ENCODE data around the gene SEMA3C.

The SEMA3C gene

DNA sequence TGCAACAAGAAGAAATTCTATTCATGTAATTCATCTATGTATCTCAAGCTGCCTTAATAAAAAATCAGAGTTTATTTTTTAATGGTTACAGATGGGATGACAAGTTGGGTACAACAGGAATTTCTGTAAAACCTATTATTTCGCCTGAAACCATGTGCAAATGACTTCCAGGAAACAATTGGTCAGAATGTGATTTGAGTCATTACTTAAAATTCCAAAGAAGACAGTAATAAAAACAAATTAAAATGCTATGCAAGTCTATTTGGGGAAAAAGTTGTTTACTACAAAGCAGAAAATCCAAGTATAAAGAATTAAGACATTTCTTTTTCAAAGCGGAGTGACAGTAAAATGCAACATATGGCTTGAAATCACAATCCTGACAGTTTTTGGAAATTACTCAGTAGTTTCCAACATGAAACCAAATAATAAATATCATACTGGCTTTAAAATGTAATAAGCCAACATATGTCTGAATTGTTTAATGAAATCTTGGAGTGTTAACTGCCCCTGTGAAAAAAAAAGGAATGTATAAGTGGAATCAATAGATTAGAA lies 41.5 kb upstream of the SEMA3C start:
- H2AK5ac ChIP-seq (ENCODE audit: low read depth, low read length), result no peak overlapping the region
- no peak overlapping the region for H2AFZ ChIP-seq (ENCODE audit: low read length)
- no peak overlapping the region for H3K4ac ChIP-seq (ENCODE audit: low read length)
- no peak overlapping the region for H2BK15ac ChIP-seq (ENCODE audit: low read length)
- H3K18ac ChIP-seq (ENCODE audit: low read length), result no peak overlapping the region
- no peak overlapping the region for H3K27ac ChIP-seq (replicated peaks; ENCODE audit: low read length)
- H2BK12ac ChIP-seq (ENCODE audit: low read length), result no peak overlapping the region
- no peak overlapping the region for H4K8ac ChIP-seq (ENCODE audit: low read depth, low read length)
- H3K9ac ChIP-seq (ENCODE audit: low read depth, low read length, poor library complexity), result no peak overlapping the region
- H2BK120ac ChIP-seq (ENCODE audit: low read depth, low read length), result no peak overlapping the region
- WGBS, 2 donors (ENCODE audit: extremely low coverage in 2 of 2, insufficient read length in 2 of 2, insufficient replicate concordance in 1 of 2), result no CpG with 5 or more reads among the region's 2 CpGs
- H3K23ac ChIP-seq (ENCODE audit: low read depth, low read length, poor library complexity), result no peak overlapping the region
- no peaks in the 10 kb centered on the region for H3K79me1 ChIP-seq (ENCODE audit: low read depth, low read length)
- no peak overlapping the region for H3K4me2 ChIP-seq (ENCODE audit: insufficient read depth, low read length, poor library complexity, severe bottlenecking)
- no peaks in the 10 kb centered on the region for H3K4me1 ChIP-seq (ENCODE audit: control insufficient read depth in 2 of 2, insufficient read depth in 1 of 2, low read depth in 1 of 2, low read length in 2 of 2)
- no peak overlapping the region for H3K14ac ChIP-seq (ENCODE audit: low read length)
- H2BK5ac ChIP-seq (ENCODE audit: low read length), result no peak overlapping the region
- no peaks in the 10 kb centered on the region for H3K27me3 ChIP-seq (ENCODE audit: control insufficient read depth in 3 of 3, insufficient read depth in 3 of 3, low read depth in 1 of 3, low read length in 3 of 3)
- DNase-seq (ENCODE audit: low spot score), result no peak
- H3K4me3 ChIP-seq (ENCODE audit: low read length in 2 of 2), result no peak overlapping the region
- no peaks in the 10 kb centered on the region for H3K36me3 ChIP-seq (replicated peaks in 1 of 2; ENCODE audit: control insufficient read depth in 2 of 2, insufficient read depth in 2 of 2, low read length in 2 of 2)
- H4K91ac ChIP-seq (ENCODE audit: low read depth, low read length, poor library complexity), result no peak overlapping the region
- no peaks in the 10 kb centered on the region for H3K9me3 ChIP-seq (replicated peaks in 1 of 2; ENCODE audit: control insufficient read depth in 2 of 2, insufficient read depth in 1 of 2, low read depth in 1 of 2, low read length in 2 of 2)

DNA sequence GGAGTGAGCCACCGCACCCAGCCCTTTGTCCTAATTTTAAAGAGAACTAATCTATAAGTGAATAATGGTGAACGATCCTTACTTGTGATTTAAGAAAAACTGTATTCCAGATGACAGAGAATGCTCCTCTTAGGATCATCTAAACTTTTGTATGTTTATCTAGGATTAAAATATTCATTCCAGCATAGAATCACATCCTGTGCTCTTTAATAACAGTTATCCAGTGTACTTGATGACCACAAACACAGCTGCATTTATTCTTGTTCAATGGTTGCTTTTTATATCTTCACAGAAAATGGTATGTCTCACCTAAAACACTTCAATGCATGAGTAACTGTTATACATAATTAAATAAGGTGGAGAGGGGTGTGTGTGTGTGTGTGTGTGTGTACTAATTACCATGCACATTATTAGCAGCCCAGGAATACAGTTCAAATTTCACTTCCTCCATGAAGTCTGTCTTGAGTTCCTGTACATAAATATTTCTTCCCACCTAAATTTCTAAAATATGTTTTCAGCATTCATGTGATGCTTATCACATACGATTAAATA lies 38.5 kb upstream of the SEMA3C start:
- H3K27me3 ChIP-seq (ENCODE audit: control insufficient read depth in 3 of 3, insufficient read depth in 3 of 3, low read depth in 1 of 3, low read length in 3 of 3), result no peaks in the 10 kb centered on the region
- no peak overlapping the region for H2AK5ac ChIP-seq (ENCODE audit: low read depth, low read length)
- no peak overlapping the region for H2BK12ac ChIP-seq (ENCODE audit: low read length)
- H3K4ac ChIP-seq (ENCODE audit: low read length), result no peak overlapping the region
- H3K36me3 ChIP-seq (replicated peaks in 1 of 2; ENCODE audit: control insufficient read depth in 2 of 2, insufficient read depth in 2 of 2, low read length in 2 of 2), result no peaks in the 10 kb centered on the region
- H3K79me1 ChIP-seq (ENCODE audit: low read depth, low read length), result no peaks in the 10 kb centered on the region
- no peak overlapping the region for H2BK120ac ChIP-seq (ENCODE audit: low read depth, low read length)
- H4K91ac ChIP-seq (ENCODE audit: low read depth, low read length, poor library complexity), result no peak overlapping the region
- H3K4me3 ChIP-seq (ENCODE audit: low read length in 2 of 2), result no peak overlapping the region
- no peak overlapping the region for H3K23ac ChIP-seq (ENCODE audit: low read depth, low read length, poor library complexity)
- H3K27ac ChIP-seq (replicated peaks; ENCODE audit: low read length), result no peak overlapping the region
- H2AFZ ChIP-seq (ENCODE audit: low read length), result no peak overlapping the region
- H3K9ac ChIP-seq (ENCODE audit: low read depth, low read length, poor library complexity), result no peak overlapping the region
- H2BK15ac ChIP-seq (ENCODE audit: low read length), result no peak overlapping the region
- no peak overlapping the region for H3K14ac ChIP-seq (ENCODE audit: low read length)
- no peaks in the 10 kb centered on the region for H3K4me1 ChIP-seq (ENCODE audit: control insufficient read depth in 2 of 2, insufficient read depth in 1 of 2, low read depth in 1 of 2, low read length in 2 of 2)
- no peaks in the 10 kb centered on the region for H3K9me3 ChIP-seq (replicated peaks in 1 of 2; ENCODE audit: control insufficient read depth in 2 of 2, insufficient read depth in 1 of 2, low read depth in 1 of 2, low read length in 2 of 2)
- no peak overlapping the region for H3K4me2 ChIP-seq (ENCODE audit: insufficient read depth, low read length, poor library complexity, severe bottlenecking)
- DNase-seq (ENCODE audit: low spot score), result no peak
- no CpG with 5 or more reads among the region's 3 CpGs for WGBS, 2 donors (ENCODE audit: extremely low coverage in 2 of 2, insufficient read length in 2 of 2, insufficient replicate concordance in 1 of 2)
- H3K18ac ChIP-seq (ENCODE audit: low read length), result no peak overlapping the region
- no peak overlapping the region for H2BK5ac ChIP-seq (ENCODE audit: low read length)
- H4K8ac ChIP-seq (ENCODE audit: low read depth, low read length), result no peak overlapping the region

DNA sequence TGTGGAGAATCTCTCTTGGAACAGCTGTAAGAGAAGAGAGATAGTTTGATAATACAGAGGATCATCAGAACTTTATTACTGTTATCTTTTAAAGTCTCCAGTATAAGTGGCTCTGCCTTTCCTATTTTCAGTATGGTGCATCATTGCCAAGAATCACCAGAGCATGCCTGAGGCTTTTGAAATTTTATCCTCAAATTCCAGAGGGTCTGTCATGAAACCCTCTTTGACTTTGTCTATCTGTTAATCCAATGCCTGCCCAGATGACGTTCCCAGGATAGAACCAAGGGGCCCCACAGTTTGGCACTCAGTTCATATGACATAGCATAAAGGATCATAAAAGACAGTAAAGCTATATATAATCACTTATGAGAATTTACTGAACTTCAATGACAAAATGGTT lies 35.3 kb upstream of the SEMA3C start:
- H3K4me3 ChIP-seq (ENCODE audit: low read length in 2 of 2), result no peak overlapping the region
- H2BK12ac ChIP-seq (ENCODE audit: low read length), result no peak overlapping the region
- no peaks in the 10 kb centered on the region for H3K27me3 ChIP-seq (ENCODE audit: control insufficient read depth in 3 of 3, insufficient read depth in 3 of 3, low read depth in 1 of 3, low read length in 3 of 3)
- no peak for DNase-seq (ENCODE audit: low spot score)
- no CpG with 5 or more reads among the region's 1 CpG for WGBS, 2 donors (ENCODE audit: extremely low coverage in 2 of 2, insufficient read length in 2 of 2, insufficient replicate concordance in 1 of 2)
- H2BK5ac ChIP-seq (ENCODE audit: low read length), result no peak overlapping the region
- no peak overlapping the region for H4K8ac ChIP-seq (ENCODE audit: low read depth, low read length)
- H3K79me1 ChIP-seq (ENCODE audit: low read depth, low read length), result no peaks in the 10 kb centered on the region
- no peak overlapping the region for H2BK15ac ChIP-seq (ENCODE audit: low read length)
- H3K9me3 ChIP-seq (replicated peaks in 1 of 2; ENCODE audit: control insufficient read depth in 2 of 2, insufficient read depth in 1 of 2, low read depth in 1 of 2, low read length in 2 of 2), result no peaks in the 10 kb centered on the region
- no peak overlapping the region for H3K4me2 ChIP-seq (ENCODE audit: insufficient read depth, low read length, poor library complexity, severe bottlenecking)
- no peaks in the 10 kb centered on the region for H3K4me1 ChIP-seq (ENCODE audit: control insufficient read depth in 2 of 2, insufficient read depth in 1 of 2, low read depth in 1 of 2, low read length in 2 of 2)
- H3K9ac ChIP-seq (ENCODE audit: low read depth, low read length, poor library complexity), result no peak overlapping the region
- no peak overlapping the region for H3K23ac ChIP-seq (ENCODE audit: low read depth, low read length, poor library complexity)
- H2AFZ ChIP-seq (ENCODE audit: low read length), result no peak overlapping the region
- H2BK120ac ChIP-seq (ENCODE audit: low read depth, low read length), result no peak overlapping the region
- H3K27ac ChIP-seq (replicated peaks; ENCODE audit: low read length), result no peak overlapping the region
- no peak overlapping the region for H2AK5ac ChIP-seq (ENCODE audit: low read depth, low read length)
- no peak overlapping the region for H3K14ac ChIP-seq (ENCODE audit: low read length)
- no peaks in the 10 kb centered on the region for H3K36me3 ChIP-seq (replicated peaks in 1 of 2; ENCODE audit: control insufficient read depth in 2 of 2, insufficient read depth in 2 of 2, low read length in 2 of 2)
- H3K4ac ChIP-seq (ENCODE audit: low read length), result no peak overlapping the region
- no peak overlapping the region for H4K91ac ChIP-seq (ENCODE audit: low read depth, low read length, poor library complexity)
- no peak overlapping the region for H3K18ac ChIP-seq (ENCODE audit: low read length)

DNA sequence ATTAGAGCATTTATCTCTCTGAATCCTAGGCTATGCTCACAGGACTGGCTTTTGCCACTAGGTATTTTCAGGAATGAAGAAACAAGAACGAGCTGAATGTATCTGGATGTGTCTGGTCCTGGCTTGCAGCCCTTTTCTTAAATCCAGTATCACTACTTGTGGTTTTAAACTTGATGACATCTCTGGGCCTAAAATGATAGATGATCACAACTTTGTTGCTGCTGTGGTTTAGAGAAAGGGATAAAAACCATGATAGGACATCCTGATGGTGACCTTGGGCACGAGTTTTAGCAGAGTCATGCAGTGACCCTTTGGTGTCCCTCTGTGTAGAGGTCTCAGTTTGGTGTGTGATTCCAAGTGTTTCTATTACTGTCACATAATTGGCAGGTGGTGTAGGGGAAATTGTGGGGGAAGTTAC lies 31.7 kb upstream of the SEMA3C start:
- Histone ChIP-seq H3K4ac (ENCODE audit: low read length) (no peak overlapping the region), H3K14ac (ENCODE audit: low read length) (no peak overlapping the region), H2AFZ (ENCODE audit: low read length) (peak overlapping the region; percentile 37), H3K27me3 (ENCODE audit: control insufficient read depth in 3 of 3, insufficient read depth in 3 of 3, low read depth in 1 of 3, low read length in 3 of 3) (no peaks in the 10 kb centered on the region), H2AK5ac (ENCODE audit: low read depth, low read length) (no peak overlapping the region), H3K9me3 (replicated peaks in 1 of 2; ENCODE audit: control insufficient read depth in 2 of 2, insufficient read depth in 1 of 2, low read depth in 1 of 2, low read length in 2 of 2) (no peaks in the 10 kb centered on the region), H4K91ac (ENCODE audit: low read depth, low read length, poor library complexity) (no peak overlapping the region), H4K8ac (ENCODE audit: low read depth, low read length) (no peak overlapping the region), H3K4me1 (ENCODE audit: control insufficient read depth in 2 of 2, insufficient read depth in 1 of 2, low read depth in 1 of 2, low read length in 2 of 2) (no peaks in the 10 kb centered on the region), H3K23ac (ENCODE audit: low read depth, low read length, poor library complexity) (no peak overlapping the region), H2BK120ac (ENCODE audit: low read depth, low read length) (no peak overlapping the region), H2BK12ac (ENCODE audit: low read length) (no peak overlapping the region), H3K4me2 (ENCODE audit: insufficient read depth, low read length, poor library complexity, severe bottlenecking) (no peak overlapping the region), H3K9ac (ENCODE audit: low read depth, low read length, poor library complexity) (no peak overlapping the region), H3K36me3 (replicated peaks in 1 of 2; ENCODE audit: control insufficient read depth in 2 of 2, insufficient read depth in 2 of 2, low read length in 2 of 2) (no peaks in the 10 kb centered on the region), H2BK15ac (ENCODE audit: low read length) (no peak overlapping the region), H2BK5ac (ENCODE audit: low read length) (no peak overlapping the region), H3K4me3 (ENCODE audit: low read length in 2 of 2) (no peak overlapping the region), H3K18ac (ENCODE audit: low read length) (no peak overlapping the region), H3K27ac (replicated peaks; ENCODE audit: low read length) (no peak overlapping the region), H3K79me1 (ENCODE audit: low read depth, low read length) (no peaks in the 10 kb centered on the region)
- no CpG with 5 or more reads among the region's 2 CpGs for WGBS, 2 donors (ENCODE audit: extremely low coverage in 2 of 2, insufficient read length in 2 of 2, insufficient replicate concordance in 1 of 2)
- DNase-seq (ENCODE audit: low spot score), result no peak
